HepG2 (cell line): ENCODE data around the gene BMERB1. TPM values are rescaled to one million over a fixed set of nuclear protein-coding genes. Genes with fewer than 3 reads are reported as not detected.
A peak's percentile ranks its signal among the peaks of the same experiment; 100 is the strongest.

Source experiments
- ATAC-seq: fragments of 200-7000 bp; cut with Tn5 transposase; 3 replicates; pipeline ENCODE4 v1.9.1; 2020; ENCODE audit warnings: mild to moderate bottlenecking, moderate library complexity
- BruUV-seq: library from RNA; stranded (reverse); fragments of 400-500 nt; replicated peaks from 2 replicates; lab custom pipeline; 2021; lab: Mats Ljungman, UMichigan
- CTCF ChIA-PET: fragments of 300-600 bp; formaldehyde crosslinking; extraction: SDS; loops from one replicate; lab custom pipeline; 2021; ENCODE audit warnings: low total read pairs, inconsistent platforms, low intra/inter-chr PET ratio; lab: Yijun Ruan, JAX
- POLR2A ChIA-PET: fragments of 350-600 bp; sonication (Branson Sonifier 250); formaldehyde crosslinking; loops from one replicate; lab custom pipeline; 2020; ENCODE audit warnings: antibody characterized with exemption, inconsistent platforms; lab: Yijun Ruan, JAX
- DNase-seq: peaks from one replicate; pipeline ENCODE4 v3.0.0-alpha.2; 2015; ENCODE audit warnings: low spot score
- FAIRE-seq: peaks from 3 replicates; lab custom pipeline; 2011; peaks lifted over from hg19 to GRCh38; lab: Jason Lieb, UNC
- H2AFZ ChIP-seq: one replicate; pipeline ENCODE4 v1.6.1; 2011; ENCODE audit warnings: low read length, inconsistent platforms
- H3K27ac ChIP-seq: fragments of 300-600 bp; 3 replicates; pipeline ENCODE4 v1.8.0; 2011; ENCODE audit warnings: mixed run types, mild to moderate bottlenecking, mixed read lengths, low read length, inconsistent platforms; ENCODE audit not compliant: insufficient read depth; ENCODE audit errors: extremely low read length
- H3K27me3 ChIP-seq, 2 experiments: fragments of 200-600 bp in 1 of 2; 2 replicates in 1 of 2; 3 replicates in 1 of 2; pipeline versions ENCODE4 v1.6.0 to v1.8.0; 2011; ENCODE audit warnings: low read length in 2 of 2, mild to moderate bottlenecking in 2 of 2, moderate library complexity in 2 of 2, inconsistent platforms in 1 of 2; ENCODE audit not compliant: insufficient read depth in 2 of 2, control insufficient read depth in 1 of 2
- H3K36me3 ChIP-seq, 2 experiments: fragments of 200-600 bp in 1 of 2; replicated peaks in 1 of 2; 2 replicates in 1 of 2; 3 replicates in 1 of 2; pipeline versions ENCODE4 v1.5.1 to v1.8.0; 2011; ENCODE audit warnings: low read length in 2 of 2, inconsistent platforms in 1 of 2; ENCODE audit not compliant: insufficient read depth in 2 of 2, control insufficient read depth in 1 of 2
- H3K4me1 ChIP-seq: 2 replicates; pipeline ENCODE4 v1.5.1; 2012; ENCODE audit warnings: low read length, inconsistent platforms; ENCODE audit not compliant: insufficient read depth
- H3K4me2 ChIP-seq: 2 replicates; pipeline ENCODE4 v1.6.0; 2011; ENCODE audit warnings: low read depth, low read length, inconsistent platforms
- H3K4me3 ChIP-seq, 3 experiments: fragments of 200-600 bp in 1 of 3; sonication (generic), shearing (Covaris generic) in 1 of 3; replicated peaks in 1 of 3; 2 replicates each; pipeline ENCODE4 v1.5.1; 2011 to 2016; ENCODE audit warnings: low read length in 3 of 3, inconsistent platforms in 2 of 3, low read depth in 2 of 3, mild to moderate bottlenecking in 2 of 3, control low read depth in 1 of 3, mixed read lengths in 1 of 3; ENCODE audit not compliant: insufficient read depth in 1 of 3
- H3K79me2 ChIP-seq: one replicate; pipeline ENCODE4 v1.6.1; 2011; ENCODE audit warnings: low read length, inconsistent platforms; ENCODE audit not compliant: insufficient read depth
- H3K9ac ChIP-seq: 2 replicates; pipeline ENCODE4 v1.6.0; 2011; ENCODE audit warnings: mild to moderate bottlenecking, low read depth, low read length, inconsistent platforms; ENCODE audit not compliant: insufficient read depth
- H3K9me3 ChIP-seq: 2 replicates; pipeline ENCODE4 v1.5.1; 2012; ENCODE audit warnings: mild to moderate bottlenecking, low read length
- H4K20me1 ChIP-seq: 2 replicates; pipeline ENCODE4 v1.6.0; 2011; ENCODE audit warnings: inconsistent platforms, mild to moderate bottlenecking, low read length, moderate library complexity; ENCODE audit not compliant: insufficient read depth
- ARNT ChIP-seq: fragments of 450-650 bp; IDR thresholded peaks from 2 replicates; pipeline ENCODE4 v1.6.1; 2017
- BORCS8-MEF2B ChIP-seq: sonication (generic); formaldehyde crosslinking; IDR thresholded peaks from 2 replicates; pipeline ENCODE4 v1.8.0; 2022; ENCODE audit warnings: mild to moderate bottlenecking, missing genetic modification reagents
- BRD4 ChIP-seq: sonication (generic); formaldehyde crosslinking; IDR thresholded peaks from 2 replicates; pipeline ENCODE4 v1.4.0; 2020; ENCODE audit warnings: missing genetic modification reagents
- DMAP1 ChIP-seq: IDR thresholded peaks from 2 replicates; pipeline ENCODE4 v1.6.1; 2016
- EHMT2 ChIP-seq: fragments of 200-600 bp; sonication (generic); IDR thresholded peaks from 2 replicates; pipeline ENCODE4 v1.7.0; 2017; ENCODE audit warnings: antibody characterized with exemption, low read depth, low read length, borderline replicate concordance
- HNRNPL ChIP-seq: fragments of 200-400 bp; formaldehyde crosslinking; IDR thresholded peaks from 2 replicates; pipeline ENCODE4 v1.6.1; 2017; ENCODE audit warnings: mild to moderate bottlenecking, low read depth, low read length
- JUNB ChIP-seq: sonication (generic); formaldehyde crosslinking; IDR thresholded peaks from 2 replicates; pipeline ENCODE4 v1.8.0; 2022; ENCODE audit warnings: missing genetic modification reagents, mild to moderate bottlenecking, borderline replicate concordance
- KAT8 ChIP-seq: IDR thresholded peaks from 2 replicates; pipeline ENCODE4 v1.6.1; 2016; ENCODE audit warnings: missing genetic modification reagents, missing compliant biosample characterization
- MAFG ChIP-seq: sonication (generic); formaldehyde crosslinking; IDR thresholded peaks from 2 replicates; pipeline ENCODE4 v1.5.1; 2020; ENCODE audit warnings: mild to moderate bottlenecking, missing genetic modification reagents
- MXD1 ChIP-seq: sonication (generic); formaldehyde crosslinking; IDR thresholded peaks from 2 replicates; pipeline ENCODE4 v1.4.0; 2020; ENCODE audit warnings: mild to moderate bottlenecking, missing genetic modification reagents
- NBN ChIP-seq: fragments of 450-650 bp; conservative IDR thresholded peaks from 2 replicates; pipeline ENCODE4 v1.6.1; 2017
- PAF1 ChIP-seq: IDR thresholded peaks from 2 replicates; pipeline ENCODE4 v1.6.1; 2016; ENCODE audit warnings: missing genetic modification reagents, missing compliant biosample characterization
- SETDB1 ChIP-seq: sonication (generic); formaldehyde crosslinking; IDR thresholded peaks from 2 replicates; pipeline ENCODE4 v1.5.1; 2020; ENCODE audit warnings: missing genetic modification reagents, mild to moderate bottlenecking, borderline replicate concordance
- TBX2 ChIP-seq: sonication (generic); formaldehyde crosslinking; IDR thresholded peaks from 2 replicates; pipeline ENCODE4 v1.5.0; 2020; ENCODE audit warnings: missing genetic modification reagents, mild to moderate bottlenecking, borderline replicate concordance
- TCF12 ChIP-seq, 2 experiments: fragments of 450-650 bp in 1 of 2; sonication (generic) in 1 of 2; formaldehyde crosslinking in 1 of 2; IDR thresholded peaks; 2 replicates each; pipeline versions ENCODE4 v1.6.1 to v1.8.0; 2017 to 2022; ENCODE audit warnings: antibody characterized with exemption in 1 of 2, mild to moderate bottlenecking in 1 of 2, missing genetic modification reagents in 1 of 2, moderate library complexity in 1 of 2
- TRAFD1 ChIP-seq: sonication (generic); formaldehyde crosslinking; IDR thresholded peaks from 2 replicates; pipeline ENCODE4 v1.5.1; 2020; ENCODE audit warnings: missing genetic modification reagents, mild to moderate bottlenecking, borderline replicate concordance
- YY1 ChIP-seq: IDR thresholded peaks from 2 replicates; pipeline ENCODE4 v1.6.1; 2011; ENCODE audit warnings: low read length, low read depth, moderate library complexity, mild to moderate bottlenecking; ENCODE audit not compliant: insufficient read depth, insufficient replicate concordance
- ZNF580 ChIP-seq: IDR thresholded peaks from 2 replicates; pipeline ENCODE4 v1.6.1; 2016; ENCODE audit warnings: low read depth, borderline replicate concordance
- ZNF709 ChIP-seq: sonication (generic); formaldehyde crosslinking; IDR thresholded peaks from 2 replicates; pipeline ENCODE4 v1.5.0; 2020; ENCODE audit warnings: mild to moderate bottlenecking, missing genetic modification reagents
- WGBS: methylation state at CpG from one replicate; pipeline ENCODE4 v1.1.6; 2017; ENCODE audit warnings: low lambda C conversion rate; 5-methylcytosine and 5-hydroxymethylcytosine counted together
- in situ Hi-C: cut with HindIII; loops from 2 replicates; pipeline ENCODE4 v1.10.0; 2017; ENCODE audit warnings: low pct_unique_long_range_greater_than_20kb; ENCODE audit not compliant: extremely low pct_ligation_motif_present
- intact Hi-C: fragments of 100-400 bp; cut with micrococcal nuclease; formaldehyde crosslinking; loops from one replicate; pipeline ENCODE4 v1.10.0; 2022; ENCODE audit not compliant: unreplicated experiment
- polyA plus RNA-seq, 8 experiments: library from polyadenylated mRNA; depleted of rRNA in 3 of 8; stranded (reverse) in 7 of 8; unstranded in 1 of 8; fragments of >200 nt; fragmentation: Illumina TruSeq in 4 of 8; extraction: Trizol in 4 of 8; gene quantifications; 2 replicates each; pipeline versions ENCODE4 v1.2.1 to v1.2.3, GENCODE V29; 2011 to 2016; ENCODE audit warnings: low read depth in 4 of 8, missing spikeins in 1 of 8, mixed read lengths in 1 of 8; ENCODE audit not compliant: insufficient read depth in 1 of 8
- total RNA-seq, 5 experiments: library from RNA; depleted of rRNA; stranded (reverse); fragments of >200 nt; fragmentation: Illumina TruSeq; extraction: Trizol; gene quantifications; 2 replicates each; pipeline ENCODE4 v1.2.3, GENCODE V29; 2016; ENCODE audit warnings: low read depth in 1 of 5
- TF ChIP-seq, protein P1 (sequence below): sonication (generic); formaldehyde crosslinking; IDR thresholded peaks from 2 replicates; pipeline ENCODE4 v1.8.0; 2023; ENCODE audit warnings: mild to moderate bottlenecking, missing genetic modification reagents

The BMERB1 gene
- total and polyA plus RNA-seq, 2 of the 13 experiments (the other 11 are each of a cell fraction or from before 2014, with no cell fraction given): 1.4 TPM

DNA sequence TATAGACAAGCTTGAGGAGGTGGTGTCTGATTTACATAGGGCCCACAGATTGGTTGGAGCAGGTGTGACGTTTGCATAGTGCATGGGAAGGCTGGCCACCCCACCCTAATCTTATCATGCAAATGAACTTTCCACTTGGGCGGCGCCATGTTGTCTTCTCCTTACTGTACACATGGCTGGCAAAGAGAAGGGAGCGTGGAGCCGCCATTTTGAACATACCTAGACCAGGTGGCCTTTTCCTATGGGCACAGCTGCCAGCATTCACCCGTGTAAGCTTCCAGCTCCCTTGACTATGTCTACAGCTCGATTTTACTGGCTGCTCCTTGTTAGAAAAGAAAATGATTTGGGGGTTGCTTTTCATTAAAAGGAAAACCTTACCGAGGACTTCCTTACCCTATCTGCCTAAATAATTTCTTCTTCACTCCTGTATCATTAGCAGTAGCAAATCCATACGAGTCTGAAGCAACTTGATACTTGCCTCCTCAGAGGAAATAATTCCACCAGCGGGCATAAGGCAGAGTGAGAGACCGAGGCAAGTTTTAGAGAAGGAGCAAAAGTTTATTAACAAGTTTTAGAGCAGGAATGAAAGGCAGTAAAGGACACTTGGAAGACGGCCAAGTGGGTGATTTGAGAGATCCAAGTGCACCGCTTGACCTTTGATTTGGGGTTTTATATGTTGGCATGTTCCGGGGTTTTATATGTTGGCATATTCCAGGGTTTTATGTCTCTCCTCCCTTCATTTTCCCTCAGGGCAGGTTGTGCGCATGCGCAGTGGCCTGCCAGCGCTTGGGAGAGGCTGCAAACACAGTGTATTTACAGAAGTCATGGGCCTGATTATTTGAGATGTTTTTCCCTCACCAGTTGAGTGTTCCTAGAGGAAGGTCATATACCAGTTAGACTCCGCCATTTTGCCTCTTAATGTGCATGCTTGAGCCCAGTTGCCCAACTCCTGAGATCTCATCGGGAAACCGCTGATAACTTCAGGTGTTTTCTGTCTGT lies 142.9 kb downstream of the BMERB1 start:
- peak overlapping the region; percentile 83 for H3K4me2 ChIP-seq
- ATAC-seq: no peak
- CTCF ChIA-PET: no interaction called here
- TF ChIP-seq TRAFD1 (CRISPR knock-in tag) (no peak), MXD1 (CRISPR knock-in tag) (0 out of 2 replicates have a peak, but pooled peaks have one; percentile 4), YY1 (peak; percentile 68), BRD4 (CRISPR knock-in tag) (0 out of 2 replicates have a peak, but pooled peaks have one; percentile 9), MAFG (CRISPR knock-in tag) (no peak), HNRNPL (no peak), ZNF580 (no peak), BORCS8-MEF2B (no peak), TCF12 (IDR thresholded peaks at IDR 0.05) (no peak), TCF12 (CRISPR knock-in tag; IDR thresholded peaks at IDR 0.05) (no peak), EHMT2 (0 out of 2 replicates have a peak, but pooled peaks have one; percentile 15), PAF1 (CRISPR knock-in tag) (no peak), NBN (no peak), ARNT (no peak), SETDB1 (CRISPR knock-in tag) (0 out of 2 replicates have a peak, but pooled peaks have one; percentile 45), TBX2 (CRISPR knock-in tag) (no peak), KAT8 (CRISPR knock-in tag) (no peak), ZNF709 (CRISPR knock-in tag) (no peak), DMAP1 (CRISPR knock-in tag) (no peak), JUNB (CRISPR knock-in tag) (no peak)
- TF ChIP-seq, protein P1, sequence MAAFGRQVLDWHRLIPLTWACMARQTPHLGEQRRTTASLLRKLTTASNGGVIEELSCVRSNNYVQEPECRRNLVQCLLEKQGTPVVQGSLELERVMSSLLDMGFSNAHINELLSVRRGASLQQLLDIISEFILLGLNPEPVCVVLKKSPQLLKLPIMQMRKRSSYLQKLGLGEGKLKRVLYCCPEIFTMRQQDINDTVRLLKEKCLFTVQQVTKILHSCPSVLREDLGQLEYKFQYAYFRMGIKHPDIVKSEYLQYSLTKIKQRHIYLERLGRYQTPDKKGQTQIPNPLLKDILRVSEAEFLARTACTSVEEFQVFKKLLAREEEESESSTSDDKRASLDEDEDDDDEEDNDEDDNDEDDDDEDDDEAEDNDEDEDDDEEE (CRISPR knock-in tag): no peak

More for the DNA sequence above, 142.9 kb downstream of the BMERB1 start:
- no peak for FAIRE-seq
- H3K9ac ChIP-seq: peak overlapping the region; percentile 62; the same call in 1 of the 2 replicates
- peak overlapping the region; percentile 74 for H3K27ac ChIP-seq
- no TSS peak for BruUV-seq
- DNase-seq: peak; percentile 31
- H4K20me1 ChIP-seq: no peaks in the 10 kb centered on the region
- peaks cover 68% of the 10 kb centered on the region for H3K4me1 ChIP-seq
- no peak overlapping the region for H2AFZ ChIP-seq
- 92% methylated on average over 20 of the region's 20 CpGs for WGBS
- no peaks in the 10 kb centered on the region for H3K79me2 ChIP-seq
- H3K4me3 ChIP-seq: no peak overlapping the region
- intact Hi-C loops (loop anchor here (5.0 kb wide), 1 partner anchor 65 kb away; the partner anchor contains the start of gene MARF1), in situ Hi-C loops (no loop called here)
- H3K9me3 ChIP-seq: no peaks in the 10 kb centered on the region
- H3K27me3 ChIP-seq: no peaks in the 10 kb centered on the region
- H3K36me3 ChIP-seq: no peaks in the 10 kb centered on the region
- POLR2A ChIA-PET: interaction anchor here (0.6 to 2.4 kb wide), 18 partner anchors 10 to 105 kb away, joined by 3 to 111 read pairs (median 12); partner anchors contain the start of gene MARF1
